SK-N-MC (cell line): ENCODE results near the gene COA7.

Experiments
- DNase-seq: peaks from one replicate; pipeline ENCODE4 v3.0.0-alpha.2; 2011; ENCODE audit warnings: low read depth, low spot score
- H3K27ac ChIP-seq: fragments of 200-600 bp; sonication (generic); 2 replicates; pipeline ENCODE4 v1.5.1; 2016; ENCODE audit warnings: mixed run types
- H3K36me3 ChIP-seq: fragments of 200-600 bp; sonication (generic); 2 replicates; pipeline ENCODE4 v1.6.1; 2017; ENCODE audit warnings: antibody characterized with exemption, low read length, mixed read lengths; ENCODE audit not compliant: insufficient read depth
- H3K4me3 ChIP-seq: fragments of 200-600 bp; sonication (generic); 2 replicates; pipeline ENCODE4 v1.5.1; 2016
- H3K9ac ChIP-seq: fragments of 200-600 bp; sonication (generic); 2 replicates; pipeline ENCODE4 v1.8.0; 2017; ENCODE audit warnings: mixed run types, mixed read lengths; ENCODE audit not compliant: insufficient read length
- H3K9me3 ChIP-seq: fragments of 200-600 bp; sonication (generic); 2 replicates; pipeline ENCODE4 v1.6.1; 2017; ENCODE audit warnings: low read depth, mild to moderate bottlenecking, antibody characterized with exemption, low read length, moderate library complexity, mixed read lengths
- EZH2 ChIP-seq: fragments of 200-600 bp; sonication (generic); IDR thresholded peaks from one replicate; pipeline ENCODE4 v1.6.1; 2017; ENCODE audit warnings: antibody characterized with exemption
- FOXP2 ChIP-seq: optimal IDR thresholded peaks from 2 replicates; pipeline ENCODE3; 2011; ENCODE audit warnings: mild to moderate bottlenecking, moderate library complexity; ENCODE audit not compliant: insufficient read depth; ENCODE audit errors: extremely low read length, control extremely low read depth
- POLR2AphosphoS5 ChIP-seq: IDR thresholded peaks from 2 replicates; pipeline ENCODE4 v1.6.1; 2012; ENCODE audit warnings: mild to moderate bottlenecking, low read depth, low read length, borderline replicate concordance

The COA7 gene

DNA sequence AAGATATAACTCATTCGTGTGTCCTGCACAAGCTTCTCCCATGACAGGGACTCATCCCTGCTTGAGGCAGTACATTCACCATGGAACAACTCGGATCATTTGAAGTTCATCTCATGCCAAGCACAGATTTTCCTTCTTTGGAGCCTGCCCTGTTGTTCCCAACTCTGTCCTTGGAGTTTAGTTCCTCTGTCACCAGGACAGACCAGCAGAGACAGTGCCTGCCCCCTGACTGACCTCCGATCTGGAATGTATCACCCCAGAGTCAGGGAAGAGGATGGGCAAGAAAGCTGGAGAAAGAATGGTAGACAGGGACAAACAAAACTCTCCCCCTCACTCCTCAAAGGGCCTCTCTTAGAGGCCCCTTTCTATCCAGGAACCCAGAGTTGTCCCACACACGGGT is 60.2 kb downstream of the COA7 start:
- Histone ChIP-seq H3K4me3 (no peak overlapping the region), H3K36me3 (no peaks in the 10 kb centered on the region), H3K9me3 (no peaks in the 10 kb centered on the region), H3K9ac (no peak overlapping the region), H3K27ac (no peak overlapping the region)
- no peak for DNase-seq
- TF ChIP-seq EZH2 (no peak), POLR2AphosphoS5 (no peak), FOXP2 (no peak)

GRCh38 chr1:52636721-52637695 is 61.1 kb downstream of the COA7 start:
- Histone ChIP-seq H3K9ac (no peak overlapping the region), H3K36me3 (no peaks in the 10 kb centered on the region), H3K4me3 (no peak overlapping the region), H3K27ac (no peak overlapping the region), H3K9me3 (no peaks in the 10 kb centered on the region)
- TF ChIP-seq EZH2, result no peak
- TF ChIP-seq POLR2AphosphoS5, result no peak
- TF ChIP-seq FOXP2, result no peak
- no peak for DNase-seq

DNA sequence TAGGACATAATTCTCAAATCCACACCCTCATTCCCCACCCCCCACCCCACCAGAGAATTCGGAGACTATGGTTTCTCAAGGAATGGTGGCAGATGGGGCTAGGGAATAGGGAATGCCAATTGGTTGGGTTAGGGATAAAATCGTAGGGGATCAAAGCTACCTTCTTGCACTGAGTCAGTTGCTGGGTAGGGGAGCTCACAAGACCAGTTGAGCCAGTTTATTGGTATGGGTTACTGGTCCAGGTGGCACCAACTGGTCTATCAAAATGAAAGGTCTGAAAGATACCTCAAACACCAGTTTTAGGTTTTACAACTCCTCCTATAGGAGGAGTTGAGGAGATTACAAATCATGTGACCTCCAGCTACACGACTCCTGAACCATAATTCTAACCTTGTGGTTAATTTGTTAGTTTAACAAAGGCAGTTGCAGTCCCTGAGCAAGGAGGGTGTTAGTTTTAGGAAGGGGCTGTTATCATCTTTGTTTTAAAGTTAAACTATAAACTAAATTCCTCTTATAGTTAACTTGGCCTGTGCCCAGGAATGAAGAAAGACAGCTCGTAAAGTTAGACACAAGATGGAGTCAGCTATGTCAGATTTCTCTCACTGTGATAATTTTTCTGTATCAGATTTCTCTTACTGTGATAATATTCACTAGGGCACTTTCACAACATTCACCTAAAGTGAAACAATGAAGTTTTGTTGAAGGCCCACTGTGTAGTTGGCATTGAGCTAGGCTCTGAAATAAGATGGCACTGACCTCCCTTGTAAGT is 62.6 kb downstream of the COA7 start:
- no peaks in the 10 kb centered on the region for H3K9me3 ChIP-seq
- no peak overlapping the region for H3K27ac ChIP-seq
- H3K36me3 ChIP-seq, result no peaks in the 10 kb centered on the region
- H3K4me3 ChIP-seq, result no peak overlapping the region
- DNase-seq, result no peak
- H3K9ac ChIP-seq, result no peak overlapping the region
- TF ChIP-seq FOXP2, result no peak
- no peak for TF ChIP-seq EZH2
- no peak for TF ChIP-seq POLR2AphosphoS5
